Heart left ventricle (tissue), 13 donors: ENCODE measurements around the gene LAMC1.

Source experiments
- CTCF ChIP-seq, 12 donors: fragments of 200-600 bp; sonication (generic) in 4 of 12; IDR thresholded peaks; one replicate each; pipeline versions ENCODE4 v1.5.0 to v1.8.0; 2018 to 2022; ENCODE audit warnings: antibody characterized with exemption in 12 of 12, mild to moderate bottlenecking in 5 of 12
- POLR2A ChIP-seq, 2 donors: fragments of 450-650 bp; IDR thresholded peaks; one replicate each; pipeline ENCODE4 v1.6.1; 2017; ENCODE audit warnings: antibody characterized with exemption in 2 of 2, mild to moderate bottlenecking in 2 of 2, moderate library complexity in 2 of 2
- donor health status: ischemic (EF 13 %, LVEDD 7.1; RV severe dilation, severe dysfunction).
- donor health status: DM: no; HTN: yes; CAD: no.
- donor health status: DM: no; HTN: no; CAD: no.
- donor health status: ischemic (EF 25% LVEDD 6.9; RV normal size, moderate dysfunction).
- donor health status: ischemic (EF 25% LVEDD 5.7; RV mildly dilated, moderate dysfunction).
- donor health status: ischemic (EF 35%, LVEDD 5.7; RV mildly dilated, moderate dysfunction).
- donor health status: nonischemic (EF 11% LVEDD 7.7; RV severe dilation, severe dysfunction).
- donor health status: DM: yes; HTN: yes; CAD: no.
- donor health status: PGD.
- donor health status: ischemic (EF 29% LVEDD 5.4; RV normal size, mild dysfunction).
- donor health status: nonischemic (EF 23%, LVEDD 6.1; RV moderate dilation, normal function).

GRCh38 chr1:183167676-183168075 lies 144.5 kb downstream of the LAMC1 start:
- TF ChIP-seq CTCF (IDR thresholded peaks at IDR 0.05) (no peak), POLR2A (IDR thresholded peaks at IDR 0.05) (no peak)
